BLaER1 treated with 17β-estradiol and CSF1 and Interleukin-3, amounts not matched to agents 10 nM and 100 nM (cell line): ENCODE measurements around the gene ALKBH4.
A peak's percentile ranks its signal among the peaks of the same experiment; 100 is the strongest.
"Not testable (repeated sequence)": the region's sequence is repeated elsewhere in the genome, so short reads cannot be mapped to it uniquely, and the experiment has no call there.

Experiments
- H3K27ac ChIP-seq, 11 experiments: shearing (Covaris generic); formaldehyde crosslinking; 2 replicates each; pipeline ENCODE4 v1.8.1; 2022
- H3K27me3 ChIP-seq, 11 experiments: shearing (Covaris generic); formaldehyde crosslinking; 2 replicates each; pipeline ENCODE4 v1.8.1; 2022
- H3K36me3 ChIP-seq, 11 experiments: shearing (Covaris generic); formaldehyde crosslinking; 2 replicates each; pipeline ENCODE4 v1.8.1; 2022
- H3K4me1 ChIP-seq, 10 experiments: shearing (Covaris generic); formaldehyde crosslinking; 2 replicates each; pipeline ENCODE4 v1.8.1; 2022
- H3K4me2 ChIP-seq, 11 experiments: shearing (Covaris generic); formaldehyde crosslinking; 2 replicates each; pipeline ENCODE4 v1.8.1; 2022
- H3K4me3 ChIP-seq, 10 experiments: shearing (Covaris generic); formaldehyde crosslinking; 2 replicates each; pipeline ENCODE4 v1.8.1; 2022
- H3K9ac ChIP-seq, 11 experiments: shearing (Covaris generic); formaldehyde crosslinking; 2 replicates each; pipeline ENCODE4 v1.8.1; 2022
- H3K9me3 ChIP-seq, 11 experiments: shearing (Covaris generic); formaldehyde crosslinking; replicated peaks in 1 of 11; 2 replicates each; pipeline ENCODE4 v1.8.1; 2022
- H4K20me1 ChIP-seq, 11 experiments: shearing (Covaris generic); formaldehyde crosslinking; 2 replicates each; pipeline ENCODE4 v1.8.1; 2022
- Cebpa-rat ChIP-seq, 11 experiments: shearing (Covaris generic); IDR thresholded peaks; 2 replicates each; pipeline ENCODE4 v1.8.1; 2022

ALKBH4 gene

DNA sequence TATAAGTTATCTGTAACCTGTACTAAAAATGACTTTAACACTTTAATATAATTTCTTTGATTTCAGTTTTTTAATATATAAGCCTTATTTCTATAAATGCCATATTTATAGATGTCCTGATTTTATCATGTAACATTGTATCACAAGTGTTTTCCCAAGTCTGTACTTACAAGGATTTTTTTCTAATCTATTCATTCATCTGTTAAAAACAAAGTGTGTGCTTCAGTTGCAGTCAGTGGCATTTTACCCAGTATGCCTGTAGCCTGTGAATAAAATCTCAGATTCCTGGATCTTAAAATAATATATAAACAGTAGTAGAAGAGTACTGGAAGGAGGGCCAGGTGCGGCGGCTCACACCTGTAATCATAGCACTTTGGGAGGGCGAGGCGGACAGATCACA, 51.1 kb downstream of the ALKBH4 start:
- Histone ChIP-seq H3K9me3 (peaks cover 4 to 18% (median 15%) of the 10 kb centered on the region in 11 experiments; a peak in 20 of 22 replicates), H3K4me1 (peaks cover 35 to 64% (median 47%) of the 10 kb centered on the region in 10 experiments), H3K4me3 (no peak overlapping the region), H3K27me3 (no peaks in the 10 kb centered on the region), H4K20me1 (peaks cover 0 to 59% (median 11%) of the 10 kb centered on the region in 11 experiments; a peak in 12 of 22 replicates), H3K4me2 (no peak overlapping the region), H3K27ac (no peak overlapping the region), H3K9ac (no peak overlapping the region), H3K36me3 (peaks cover 54 to 99% (median 92%) of the 10 kb centered on the region in 11 experiments)
- no peak for TF ChIP-seq Cebpa-rat (IDR thresholded peaks at IDR 0.05)

DNA sequence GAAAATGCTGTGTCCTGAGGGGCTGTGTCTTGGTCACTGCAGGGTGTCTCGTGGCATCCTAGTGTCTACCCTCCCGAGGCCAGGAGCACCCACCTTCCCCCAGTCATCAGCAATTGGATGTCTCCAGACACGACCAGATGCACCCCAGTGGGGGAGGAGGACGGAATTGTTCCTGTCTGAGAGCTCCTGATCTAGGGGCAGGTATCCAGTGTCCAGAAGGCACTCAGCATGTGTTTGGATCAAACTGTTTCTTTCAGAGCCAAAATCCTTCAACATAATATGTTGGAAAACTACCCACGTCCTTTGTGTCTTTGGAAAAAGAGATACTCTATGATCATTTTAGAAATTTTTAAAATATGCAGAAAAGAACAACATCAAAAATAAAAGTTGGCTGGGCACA, 51.6 kb downstream of the ALKBH4 start:
- no peak overlapping the region; a peak in 1 of 22 replicates for H3K27ac ChIP-seq
- H3K36me3 ChIP-seq: peaks cover 55 to 98% (median 87%) of the 10 kb centered on the region in 11 experiments
- peaks cover 4 to 18% (median 15%) of the 10 kb centered on the region in 11 experiments; a peak in 20 of 22 replicates for H3K9me3 ChIP-seq
- H3K4me3 ChIP-seq: no peak overlapping the region
- TF ChIP-seq Cebpa-rat (IDR thresholded peaks at IDR 0.05): no peak
- H3K27me3 ChIP-seq: no peaks in the 10 kb centered on the region
- peak overlapping the region in 3 of 11 experiments; percentile 25 to 60 (median 46); a peak in 3 of 22 replicates for H3K4me2 ChIP-seq
- H3K9ac ChIP-seq: 0 out of 22 replicates have a peak overlapping the region, but pooled peaks of 1 of the 11 experiments have one; percentile 32
- peaks cover 40 to 64% (median 49%) of the 10 kb centered on the region in 10 experiments for H3K4me1 ChIP-seq
- H4K20me1 ChIP-seq: peaks cover 0 to 65% (median 14%) of the 10 kb centered on the region in 11 experiments; a peak in 17 of 22 replicates

DNA sequence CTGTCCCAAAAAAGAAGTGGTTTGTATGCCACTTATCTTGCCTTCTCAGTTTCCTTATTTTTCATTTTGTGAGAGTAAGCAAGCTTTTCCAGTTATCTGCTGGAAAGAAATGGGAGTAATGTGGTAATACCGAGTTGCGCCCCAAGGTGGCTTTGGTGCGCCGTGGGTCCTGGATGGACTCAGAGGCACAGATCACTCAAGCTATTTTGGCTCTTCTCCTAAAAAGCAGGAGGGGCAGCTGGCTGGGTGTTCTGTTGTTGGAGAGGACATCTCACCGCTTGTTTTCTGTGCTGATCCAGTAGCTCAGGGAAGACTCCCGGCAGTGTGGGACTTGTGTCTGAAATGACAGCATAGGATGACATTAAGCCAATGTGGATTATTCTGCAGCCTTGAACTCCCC, 52.1 kb downstream of the ALKBH4 start:
- no peak for TF ChIP-seq Cebpa-rat (IDR thresholded peaks at IDR 0.05)
- Histone ChIP-seq H3K4me1 (peaks cover 46 to 69% (median 54%) of the 10 kb centered on the region in 10 experiments), H3K36me3 (peaks cover 57 to 98% (median 88%) of the 10 kb centered on the region in 11 experiments)

DNA sequence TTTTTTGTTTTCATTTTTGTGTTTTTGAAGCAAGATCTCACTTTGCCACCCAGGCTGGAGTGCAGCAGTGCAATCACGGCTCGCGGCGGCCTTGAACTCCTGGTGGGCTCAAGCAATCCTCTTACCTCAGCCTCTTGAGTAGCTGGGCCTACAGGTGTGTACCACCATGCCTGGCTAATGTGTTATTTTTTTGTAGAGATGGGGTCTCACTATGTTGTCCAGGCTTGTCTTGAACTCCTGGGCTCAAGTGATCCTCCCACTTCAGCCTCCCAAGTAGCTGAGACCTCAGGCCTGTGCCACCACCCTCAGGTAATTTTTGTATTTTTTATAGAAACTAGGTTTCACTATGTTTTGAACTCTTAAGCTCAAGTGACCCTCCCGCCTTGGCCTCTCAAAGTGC, 53.7 kb downstream of the ALKBH4 start:
- Histone ChIP-seq H3K27ac (no peak overlapping the region), H3K27me3 (no peaks in the 10 kb centered on the region), H3K9me3 (peaks cover 4 to 18% (median 15%) of the 10 kb centered on the region in 11 experiments; a peak in 20 of 22 replicates), H3K4me1 (peaks cover 46 to 60% (median 56%) of the 10 kb centered on the region in 10 experiments), H3K36me3 (peaks cover 68 to 99% (median 91%) of the 10 kb centered on the region in 11 experiments), H3K4me2 (no peak overlapping the region), H3K4me3 (no peak overlapping the region), H3K9ac (no peak overlapping the region), H4K20me1 (peaks cover 0 to 81% (median 28%) of the 10 kb centered on the region in 11 experiments; a peak in 18 of 22 replicates)
- no peak for TF ChIP-seq Cebpa-rat (IDR thresholded peaks at IDR 0.05)

More for the DNA sequence above, 52.1 kb downstream of the ALKBH4 start:
- Histone ChIP-seq H4K20me1 (peaks cover 0 to 70% (median 20%) of the 10 kb centered on the region in 11 experiments; a peak in 18 of 22 replicates), H3K4me2 (peak overlapping the region in 10 of 11 experiments; percentile 0 to 61 (median 40); a peak in 12 of 22 replicates), H3K9me3 (peaks cover 4 to 18% (median 15%) of the 10 kb centered on the region in 11 experiments; a peak in 20 of 22 replicates), H3K27ac (no peak overlapping the region), H3K27me3 (no peaks in the 10 kb centered on the region), H3K9ac (peak overlapping the region in 2 of 11 experiments; percentile 6 to 32; a peak in 1 of 22 replicates), H3K4me3 (no peak overlapping the region)

- Histone ChIP-seq H3K27me3 (no peaks in the 10 kb centered on the region), H3K27ac (0 out of 22 replicates have a peak overlapping the region, but pooled peaks of 1 of the 11 experiments have one; percentile 26), H4K20me1 (peaks cover 0 to 81% (median 36%) of the 10 kb centered on the region in 11 experiments; a peak in 18 of 22 replicates), H3K36me3 (peaks cover 74 to 99% (median 94%) of the 10 kb centered on the region in 11 experiments), H3K4me1 (peaks cover 38 to 52% (median 48%) of the 10 kb centered on the region in 10 experiments), H3K9me3 (peaks cover 4 to 18% (median 15%) of the 10 kb centered on the region in 11 experiments; a peak in 20 of 22 replicates), H3K4me3 (peak overlapping the region in 6 of 10 experiments; percentile 13 to 27 (median 19); a peak in 6 of 20 replicates), H3K4me2 (no peak overlapping the region), H3K9ac (no peak overlapping the region)
- TF ChIP-seq Cebpa-rat (IDR thresholded peaks at IDR 0.05): no peak
Measured at GRCh38 chr7:102410123-102410522, 54.5 kb downstream of the ALKBH4 start.

- Histone ChIP-seq H3K9me3 (peaks cover 4 to 18% (median 15%) of the 10 kb centered on the region in 11 experiments; a peak in 20 of 22 replicates), H3K9ac (no peak overlapping the region), H3K4me2 (peak overlapping the region in 10 of 11 experiments; percentile 59 to 83 (median 72); a peak in 15 of 22 replicates), H3K4me3 (peak overlapping the region in 5 of 10 experiments; percentile 13 to 27 (median 19); a peak in 6 of 20 replicates), H4K20me1 (peaks cover 0 to 87% (median 40%) of the 10 kb centered on the region in 11 experiments; a peak in 19 of 22 replicates), H3K27me3 (no peaks in the 10 kb centered on the region), H3K4me1 (peaks cover 34 to 50% (median 46%) of the 10 kb centered on the region in 10 experiments), H3K36me3 (peaks cover 70 to 96% (median 91%) of the 10 kb centered on the region in 11 experiments), H3K27ac (peak overlapping the region in 1 of 11 experiments; percentile 52; a peak in 2 of 22 replicates)
- TF ChIP-seq Cebpa-rat (IDR thresholded peaks at IDR 0.05): no peak
Measured at GRCh38 chr7:102409340-102409739, 55.3 kb downstream of the ALKBH4 start.

- peaks cover 42 to 58% (median 54%) of the 10 kb centered on the region in 10 experiments for H3K4me1 ChIP-seq
- peaks cover 4 to 18% (median 15%) of the 10 kb centered on the region in 11 experiments; a peak in 20 of 22 replicates for H3K9me3 ChIP-seq
- H3K9ac ChIP-seq: peak overlapping the region in 8 of 11 experiments; percentile 7 to 61 (median 24); a peak in 11 of 22 replicates
- H3K27ac ChIP-seq: peak overlapping the region in 8 of 11 experiments; percentile 25 to 67 (median 52); a peak in 16 of 22 replicates
- peak overlapping the region; percentile 59 to 83 (median 72) for H3K4me2 ChIP-seq
- peaks cover 71 to 96% (median 90%) of the 10 kb centered on the region in 11 experiments for H3K36me3 ChIP-seq
- peaks cover 0 to 95% (median 47%) of the 10 kb centered on the region in 11 experiments; a peak in 19 of 22 replicates for H4K20me1 ChIP-seq
- H3K4me3 ChIP-seq, H3K27me3 ChIP-seq: not testable (repeated sequence)
Measured at GRCh38 chr7:102408530-102408929, 56.1 kb downstream of the ALKBH4 start.

GRCh38 chr7:102407910-102408309, 56.8 kb downstream of the ALKBH4 start:
- H3K27me3 ChIP-seq: no peaks in the 10 kb centered on the region
- H3K36me3 ChIP-seq: peaks cover 77 to 96% (median 90%) of the 10 kb centered on the region in 11 experiments
- H3K9ac ChIP-seq: peak overlapping the region in 9 of 11 experiments; percentile 7 to 61 (median 26); a peak in 16 of 22 replicates
- no peak for TF ChIP-seq Cebpa-rat (IDR thresholded peaks at IDR 0.05)
- peaks cover 0 to 96% (median 51%) of the 10 kb centered on the region in 11 experiments; a peak in 19 of 22 replicates for H4K20me1 ChIP-seq
- peaks cover 44 to 60% (median 54%) of the 10 kb centered on the region in 10 experiments for H3K4me1 ChIP-seq
- H3K4me2 ChIP-seq: peak overlapping the region; percentile 59 to 83 (median 72)
- no peak overlapping the region for H3K4me3 ChIP-seq
- peaks cover 4 to 18% (median 15%) of the 10 kb centered on the region in 11 experiments; a peak in 20 of 22 replicates for H3K9me3 ChIP-seq
- H3K27ac ChIP-seq: peak overlapping the region in 8 of 11 experiments; percentile 25 to 67 (median 52); a peak in 16 of 22 replicates
